ENCODE measurements around the gene CATSPER3.

DNA sequence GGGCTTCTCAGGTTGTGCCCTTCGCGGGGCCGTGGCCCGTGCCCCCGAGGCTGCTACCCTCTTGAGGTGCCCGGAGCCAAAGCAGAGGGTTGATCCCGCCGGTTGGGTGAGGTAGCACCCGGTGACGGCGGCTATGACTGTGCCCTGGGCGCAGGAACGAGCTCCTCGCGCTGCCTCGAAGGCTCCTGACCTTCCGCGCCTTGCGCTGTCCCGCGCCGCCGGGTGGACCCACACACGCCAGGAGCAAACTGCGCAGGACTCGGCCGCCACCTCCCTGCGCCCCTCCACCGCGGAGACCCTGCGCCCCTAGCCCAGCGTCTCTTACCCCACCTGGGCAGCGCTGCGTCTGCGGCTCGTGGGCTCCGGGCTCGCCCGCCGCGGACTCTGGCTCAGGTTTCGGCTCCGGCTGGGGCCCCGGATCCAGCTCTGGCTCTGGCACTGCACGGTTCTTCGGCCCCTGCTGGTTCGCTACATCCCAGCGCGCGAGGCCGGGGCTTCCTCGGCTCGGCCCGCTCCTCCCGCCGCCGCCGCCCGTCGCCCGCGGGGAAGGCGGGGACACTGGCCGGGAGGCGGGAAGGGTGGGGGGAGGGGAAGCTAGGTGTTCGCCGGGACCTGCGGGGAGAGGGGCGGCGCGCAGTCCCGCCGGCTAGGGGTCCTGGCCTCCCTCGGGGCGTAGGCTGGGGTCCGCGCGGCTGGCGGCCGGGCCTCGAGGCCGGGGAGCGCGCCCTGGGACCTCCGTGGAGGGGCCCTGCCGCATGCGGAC, 71.7 kb downstream of the CATSPER3 start:
- TF ChIP-seq, protein P1, sequence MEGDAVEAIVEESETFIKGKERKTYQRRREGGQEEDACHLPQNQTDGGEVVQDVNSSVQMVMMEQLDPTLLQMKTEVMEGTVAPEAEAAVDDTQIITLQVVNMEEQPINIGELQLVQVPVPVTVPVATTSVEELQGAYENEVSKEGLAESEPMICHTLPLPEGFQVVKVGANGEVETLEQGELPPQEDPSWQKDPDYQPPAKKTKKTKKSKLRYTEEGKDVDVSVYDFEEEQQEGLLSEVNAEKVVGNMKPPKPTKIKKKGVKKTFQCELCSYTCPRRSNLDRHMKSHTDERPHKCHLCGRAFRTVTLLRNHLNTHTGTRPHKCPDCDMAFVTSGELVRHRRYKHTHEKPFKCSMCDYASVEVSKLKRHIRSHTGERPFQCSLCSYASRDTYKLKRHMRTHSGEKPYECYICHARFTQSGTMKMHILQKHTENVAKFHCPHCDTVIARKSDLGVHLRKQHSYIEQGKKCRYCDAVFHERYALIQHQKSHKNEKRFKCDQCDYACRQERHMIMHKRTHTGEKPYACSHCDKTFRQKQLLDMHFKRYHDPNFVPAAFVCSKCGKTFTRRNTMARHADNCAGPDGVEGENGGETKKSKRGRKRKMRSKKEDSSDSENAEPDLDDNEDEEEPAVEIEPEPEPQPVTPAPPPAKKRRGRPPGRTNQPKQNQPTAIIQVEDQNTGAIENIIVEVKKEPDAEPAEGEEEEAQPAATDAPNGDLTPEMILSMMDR (conservative IDR thresholded peaks at IDR 0.05; ENCODE audit: low read length), result no peak
- TF ChIP-seq EZH2phosphoT487 (IDR thresholded peaks at IDR 0.05; ENCODE audit: borderline replicate concordance), result no peak

All from Loucy (cell line).